Brain microvascular endothelial cell (primary cell): ENCODE measurements around the gene PANX3.

ENCODE experiments used
- DNase-seq: peaks from one replicate; pipeline ENCODE4 v3.0.0-alpha.2; 2020
- H3K27ac ChIP-seq: fragments of 250-450 bp; sonication (Bioruptor Pico); 2 replicates; pipeline ENCODE4 v1.5.1; 2020; ENCODE audit warnings: mild to moderate bottlenecking, moderate library complexity
- H3K27me3 ChIP-seq: fragments of 250-450 bp; sonication (Bioruptor Pico); replicated peaks from 2 replicates; pipeline ENCODE4 v1.5.1; 2020; ENCODE audit warnings: mild to moderate bottlenecking
- H3K36me3 ChIP-seq: fragments of 250-450 bp; sonication (Bioruptor Pico); replicated peaks from 2 replicates; pipeline ENCODE4 v1.5.1; 2020; ENCODE audit warnings: mild to moderate bottlenecking
- H3K4me3 ChIP-seq: 2 replicates; pipeline ENCODE4 v1.5.1; 2011; ENCODE audit warnings: low read depth, mild to moderate bottlenecking, control low read depth, low read length, moderate library complexity
- CTCF ChIP-seq: IDR thresholded peaks from 2 replicates; pipeline ENCODE4 v1.5.1; 2011; ENCODE audit warnings: low read depth, mild to moderate bottlenecking, moderate library complexity, low read length, control low read depth, inconsistent platforms; ENCODE audit errors: missing control alignments
- in situ Hi-C: cut with HindIII; loops from 2 replicates; pipeline ENCODE4 v1.10.0; 2017; ENCODE audit warnings: low sequenced_read_pairs, low pct_ligation_motif_present

PANX3 gene

GRCh38 chr11:124648610-124649009 lies 37.4 kb downstream of the PANX3 start:
- no peak for TF ChIP-seq CTCF
- H3K27ac ChIP-seq = no peak overlapping the region
- no peak for DNase-seq
- H3K4me3 ChIP-seq = no peak overlapping the region
- in situ Hi-C loops = no loop called here
- no peaks in the 10 kb centered on the region for H3K27me3 ChIP-seq
- H3K36me3 ChIP-seq = no peaks in the 10 kb centered on the region

GRCh38 chr11:124656774-124657630 lies 45.8 kb downstream of the PANX3 start:
- no peak for TF ChIP-seq CTCF
- in situ Hi-C loops = no loop called here
- H3K4me3 ChIP-seq = no peak overlapping the region
- no peak overlapping the region for H3K27ac ChIP-seq
- no peaks in the 10 kb centered on the region for H3K27me3 ChIP-seq
- H3K36me3 ChIP-seq = no peaks in the 10 kb centered on the region
- DNase-seq = peak; percentile 60

DNA sequence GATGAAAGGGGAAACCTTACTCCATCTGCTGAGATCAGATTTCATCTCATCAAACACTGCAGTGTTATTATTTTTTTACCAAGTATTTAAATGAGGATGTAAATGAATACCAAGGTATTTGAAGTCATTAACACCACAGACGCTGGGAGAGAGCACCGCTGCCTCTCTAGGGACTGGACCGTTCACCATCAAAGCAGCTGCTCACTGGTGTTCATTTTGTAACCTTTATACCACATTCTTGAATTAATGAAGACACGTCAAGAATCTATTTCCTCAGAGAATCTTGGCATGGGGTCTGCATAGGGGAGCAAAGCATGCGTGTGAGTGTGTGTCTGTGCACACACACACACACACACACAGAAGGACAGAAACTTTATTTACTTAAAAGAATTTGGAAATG lies 46.7 kb downstream of the PANX3 start:
- Histone ChIP-seq H3K36me3 (no peaks in the 10 kb centered on the region), H3K27me3 (no peaks in the 10 kb centered on the region), H3K4me3 (no peak overlapping the region), H3K27ac (no peak overlapping the region)
- in situ Hi-C loops = no loop called here
- TF ChIP-seq CTCF = no peak
- no peak for DNase-seq

- DNase-seq = no peak
- in situ Hi-C loops = no loop called here
- Histone ChIP-seq H3K36me3 (no peaks in the 10 kb centered on the region), H3K27ac (no peak overlapping the region), H3K4me3 (no peak overlapping the region), H3K27me3 (no peaks in the 10 kb centered on the region)
- TF ChIP-seq CTCF = no peak
Measured at GRCh38 chr11:124658501-124658900, 47.3 kb downstream of the PANX3 start.

- H3K27ac ChIP-seq = no peak overlapping the region
- H3K36me3 ChIP-seq = no peaks in the 10 kb centered on the region
- no peak for DNase-seq
- in situ Hi-C loops = no loop called here
- TF ChIP-seq CTCF = no peak
- no peaks in the 10 kb centered on the region for H3K27me3 ChIP-seq
- no peak overlapping the region for H3K4me3 ChIP-seq
Measured at GRCh38 chr11:124658986-124659385, 47.8 kb downstream of the PANX3 start.

- DNase-seq = no peak
- in situ Hi-C loops = no loop called here
- TF ChIP-seq CTCF = no peak
- Histone ChIP-seq H3K36me3 (no peaks in the 10 kb centered on the region), H3K27me3 (no peaks in the 10 kb centered on the region), H3K27ac (no peak overlapping the region), H3K4me3 (no peak overlapping the region)
Measured at GRCh38 chr11:124661553-124661952, 50.3 kb downstream of the PANX3 start.
